ENCODE measurements around the gene AP4S1.
"Not testable (repeated sequence)": the region's sequence is repeated elsewhere in the genome, so short reads cannot be mapped to it uniquely, and the experiment has no call there.

AP4S1 gene

DNA sequence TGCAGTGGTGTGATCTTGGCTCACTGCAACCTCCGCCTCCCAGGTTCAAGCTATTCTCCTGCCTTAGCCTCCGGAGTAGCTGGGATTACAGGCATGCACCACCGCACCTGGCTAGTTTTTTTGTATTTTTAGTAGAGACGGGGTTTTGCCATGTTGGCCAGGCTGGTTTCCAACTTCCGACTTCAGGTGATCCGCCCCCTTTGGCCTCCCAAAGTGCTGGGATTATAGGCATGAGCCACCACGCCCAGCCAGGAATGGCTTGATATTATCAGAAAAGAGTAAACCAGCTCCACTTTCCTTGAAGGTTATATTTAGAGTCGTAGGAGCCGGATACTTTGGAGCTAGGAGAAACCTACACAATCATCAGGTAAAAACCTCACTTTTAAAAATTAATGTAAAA, 61.0 kb downstream of the AP4S1 start:
- DNase-seq (ENCODE audit: low read depth) = not testable (repeated sequence)

DNA sequence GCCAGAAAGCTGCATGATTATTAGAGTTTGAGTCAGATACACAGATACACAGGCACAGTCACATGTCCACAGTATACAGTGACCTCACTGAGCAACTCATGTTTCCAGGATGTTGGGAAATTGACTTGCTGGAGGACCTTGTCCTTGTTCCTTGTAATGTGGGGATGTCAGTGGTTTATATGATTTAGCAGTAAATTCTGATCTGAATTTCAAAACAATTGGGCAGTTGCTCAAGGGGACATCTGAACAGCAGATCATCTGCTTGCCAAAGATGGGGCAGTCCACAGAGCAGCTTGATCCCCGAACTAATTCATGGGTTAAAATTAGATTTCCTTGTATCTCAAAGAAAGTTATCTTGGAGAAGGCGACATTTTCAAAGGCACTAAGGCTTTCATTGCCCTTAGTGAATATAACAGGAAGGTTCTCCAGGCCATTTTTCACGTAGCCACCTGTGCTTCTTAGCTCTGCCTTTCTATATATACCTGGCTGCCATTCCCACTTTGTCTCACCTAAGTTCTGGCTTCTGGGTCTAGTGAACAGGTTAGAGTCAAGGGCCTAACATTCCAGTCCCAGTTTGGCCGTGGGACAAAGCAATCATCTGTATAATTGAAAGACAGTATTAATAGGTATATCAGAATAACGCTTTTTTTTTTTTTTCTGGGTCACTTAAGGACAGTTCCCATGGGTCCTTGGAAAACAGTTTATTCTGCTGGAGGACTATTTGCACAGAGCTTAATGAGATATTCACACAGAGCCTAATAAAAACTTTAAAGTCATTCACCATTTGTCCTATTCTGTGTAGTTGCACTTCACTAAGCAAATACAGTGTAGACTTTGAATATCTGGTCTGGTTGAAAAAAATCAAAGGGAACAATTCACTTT, 65.7 kb downstream of the AP4S1 start:
- peak; percentile 75 for DNase-seq (ENCODE audit: low read depth)

DNA sequence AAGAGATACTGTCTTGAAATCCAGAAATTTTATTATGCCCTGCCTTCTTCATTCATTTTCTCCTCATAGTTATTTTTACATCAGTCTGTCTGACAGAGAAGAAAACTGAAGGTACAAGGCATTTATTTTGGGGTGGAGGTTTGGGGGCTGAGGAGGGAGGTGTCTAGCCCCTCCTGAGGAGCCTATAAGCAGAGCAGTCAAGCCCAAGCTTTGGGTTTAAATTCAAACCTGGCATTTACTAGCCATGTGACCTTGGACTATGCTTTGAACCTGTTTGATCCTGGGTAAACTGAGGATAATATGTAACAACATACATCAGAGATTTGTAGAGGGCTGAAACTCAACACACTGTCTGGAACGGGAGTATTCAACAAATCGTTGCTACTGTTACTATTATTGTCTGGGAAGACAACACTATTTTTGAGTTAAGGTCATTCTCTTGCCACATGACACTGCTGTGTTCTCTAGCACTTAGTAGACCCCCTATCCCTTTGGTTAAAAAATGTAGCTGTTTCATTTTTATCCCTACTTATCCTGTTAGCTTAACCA, 66.8 kb downstream of the AP4S1 start:
- DNase-seq (ENCODE audit: low read depth) = no peak

GRCh38 chr14:31093884-31094839, 68.7 kb downstream of the AP4S1 start:
- DNase-seq (ENCODE audit: low read depth) = not testable (repeated sequence)

DNA sequence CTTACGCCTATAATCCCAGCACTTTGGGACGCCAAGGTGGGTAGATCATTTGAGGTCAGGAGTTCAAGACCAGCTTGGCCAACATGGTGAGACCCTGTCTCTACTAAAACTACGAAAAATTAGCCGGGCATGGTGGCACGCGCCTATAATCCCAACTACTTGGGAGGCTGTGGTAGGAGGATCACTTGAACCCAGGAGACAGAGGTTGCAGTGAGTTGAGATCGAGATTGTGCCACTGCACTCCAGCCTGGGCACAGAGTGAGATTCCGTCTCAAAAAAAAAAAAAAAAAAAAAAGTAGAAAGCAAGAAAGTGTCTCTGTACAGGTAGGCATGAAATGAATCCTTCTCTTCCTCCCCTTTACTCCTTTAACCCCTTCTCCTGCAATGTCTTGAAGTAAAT, 70.4 kb downstream of the AP4S1 start:
- DNase-seq (ENCODE audit: low read depth) = not testable (repeated sequence)

DNA sequence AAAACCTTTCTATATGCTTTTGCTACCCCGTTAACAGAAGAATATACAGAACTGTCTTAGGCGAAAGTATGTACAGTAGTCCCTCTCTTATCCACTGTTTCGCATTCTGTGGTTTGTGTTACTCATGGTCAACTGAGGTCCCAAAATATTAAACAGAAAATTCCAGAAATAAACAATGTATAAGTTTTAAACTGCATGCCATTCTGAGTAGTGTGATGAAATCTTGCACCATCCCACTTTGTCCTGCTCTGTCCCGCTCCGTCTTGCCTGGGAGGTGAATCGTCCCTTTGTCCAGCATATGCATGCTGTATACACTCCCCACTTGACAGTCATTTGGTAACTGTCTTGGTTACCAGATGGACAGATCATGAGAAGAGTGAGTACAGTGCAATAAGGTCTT, 70.8 kb downstream of the AP4S1 start:
- DNase-seq (ENCODE audit: low read depth) = no peak

DNA sequence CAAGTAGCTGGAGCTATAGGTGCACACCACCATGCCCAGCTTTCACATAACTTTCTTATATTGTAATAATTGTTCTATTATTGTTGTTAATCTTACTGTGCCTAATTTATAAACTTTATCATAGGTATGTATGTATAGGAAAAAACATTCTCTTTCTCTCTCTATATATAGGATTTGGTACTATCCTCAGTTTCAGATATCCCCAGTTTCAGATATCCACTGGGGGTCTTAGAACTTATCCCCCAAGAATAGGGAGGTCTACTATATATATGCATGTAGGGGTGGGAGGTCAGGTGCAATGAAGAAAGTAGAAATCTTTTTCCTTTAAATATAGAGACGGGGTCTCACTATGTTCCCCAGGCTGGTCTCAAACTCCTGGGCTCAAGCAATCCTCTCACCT, 71.6 kb downstream of the AP4S1 start:
- DNase-seq (ENCODE audit: low read depth) = no peak

GRCh38 chr14:31106768-31107167, 81.3 kb downstream of the AP4S1 start:
- DNase-seq (ENCODE audit: low read depth) = no peak

DNA sequence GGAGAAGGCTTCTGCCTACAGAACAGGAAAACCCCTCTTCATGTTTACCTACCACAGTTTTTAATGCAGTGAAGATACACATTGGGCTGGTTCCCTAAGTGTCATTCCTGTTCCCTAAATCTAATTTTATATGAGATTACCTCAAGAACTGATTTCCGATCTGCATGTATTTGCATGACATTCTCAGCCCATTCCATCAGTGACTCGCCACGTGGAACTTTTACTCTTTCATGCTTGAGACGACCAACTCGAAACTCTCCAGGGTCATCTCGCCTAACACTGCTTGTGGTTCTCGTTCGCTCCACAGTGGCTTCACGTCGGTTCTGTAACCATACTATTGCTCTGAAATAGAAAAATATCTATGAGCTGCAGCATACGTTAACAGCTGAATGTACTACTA, 83.8 kb downstream of the AP4S1 start:
- no peak for DNase-seq (ENCODE audit: low read depth)

DNA sequence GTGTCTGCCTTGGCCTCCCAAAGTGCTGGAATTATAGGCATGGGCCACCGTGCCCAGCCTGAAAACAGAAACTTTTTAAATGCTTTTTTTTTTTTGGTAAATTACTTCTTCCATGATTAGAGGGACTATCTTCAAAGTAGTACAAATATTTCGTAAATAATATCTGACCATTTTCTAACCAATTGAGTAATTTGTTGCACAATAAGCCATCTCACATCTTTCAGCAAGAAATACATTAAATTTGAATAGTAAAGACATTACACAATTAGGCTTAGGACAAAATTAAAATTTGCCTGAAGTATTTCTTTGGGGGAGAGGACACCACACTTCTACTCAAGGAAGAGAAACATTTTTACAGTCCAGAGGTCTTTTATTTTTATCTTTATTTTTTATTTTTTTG, 85.4 kb downstream of the AP4S1 start:
- no peak for DNase-seq (ENCODE audit: low read depth)

DNA sequence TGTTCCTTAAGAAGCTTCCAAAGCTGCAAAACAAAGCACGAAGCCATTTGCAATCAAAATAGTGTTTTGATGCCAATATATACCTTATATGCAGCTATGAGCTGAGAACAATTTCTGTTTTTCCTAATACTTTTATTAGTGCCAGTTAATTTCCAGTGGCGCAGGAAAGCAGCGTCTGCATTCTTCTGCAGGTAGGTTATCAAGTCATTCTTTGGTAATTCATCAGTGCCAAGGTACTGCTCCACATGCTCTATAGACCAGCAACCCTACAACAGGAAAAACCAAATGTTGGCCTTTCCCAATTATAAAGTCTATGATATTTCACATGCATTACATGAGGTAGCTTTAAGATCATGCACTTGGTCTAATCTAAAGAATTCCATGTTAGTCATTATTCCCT, 88.3 kb downstream of the AP4S1 start:
- no peak for DNase-seq (ENCODE audit: low read depth)

DNA sequence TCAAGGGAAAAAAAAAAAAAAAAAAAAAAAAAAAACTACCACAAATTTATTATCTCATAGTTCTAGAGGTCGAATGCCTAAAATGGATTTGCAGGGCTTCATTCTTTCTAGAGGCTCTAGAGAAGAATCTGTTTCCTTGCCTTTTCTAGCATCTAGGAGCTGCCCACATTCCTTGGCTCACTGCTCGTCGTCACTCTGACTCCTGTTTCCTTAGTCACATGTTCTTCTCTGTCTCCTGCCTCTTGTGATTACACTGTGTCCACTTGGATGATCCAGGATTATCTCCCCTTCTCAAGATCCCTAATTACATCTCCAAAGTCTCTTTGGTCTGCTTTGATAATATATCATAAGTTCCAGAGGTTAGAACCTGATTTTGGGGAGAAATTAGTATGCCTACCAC, 93.4 kb downstream of the AP4S1 start:
- no peak for DNase-seq (ENCODE audit: low read depth)

DNA sequence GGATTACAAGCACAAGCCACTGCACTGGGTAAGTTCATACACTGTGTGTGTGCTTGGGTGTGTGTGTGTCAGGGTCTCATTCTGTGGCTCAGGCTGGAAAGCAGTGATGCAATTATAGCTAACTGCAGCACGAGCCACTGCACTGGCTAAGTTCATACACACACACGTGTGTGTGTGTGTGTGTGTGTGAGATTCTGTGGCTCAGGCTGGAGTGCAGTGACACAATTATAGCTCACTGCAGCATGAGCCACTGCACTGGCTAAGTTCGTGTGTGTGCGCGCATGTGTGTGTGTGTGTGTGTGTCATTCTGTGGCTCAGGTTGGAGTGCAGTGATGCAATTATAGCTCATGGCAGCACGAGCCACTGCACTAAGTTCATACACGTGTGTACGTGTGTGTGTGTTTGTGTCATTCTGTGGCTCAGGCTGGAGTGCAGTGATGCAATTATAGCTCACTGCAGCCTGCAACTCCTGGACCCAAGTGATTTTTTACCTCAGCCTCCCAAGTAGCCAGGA, 96.7 kb downstream of the AP4S1 start:
- DNase-seq (ENCODE audit: low read depth) = peak; percentile 2

DNA sequence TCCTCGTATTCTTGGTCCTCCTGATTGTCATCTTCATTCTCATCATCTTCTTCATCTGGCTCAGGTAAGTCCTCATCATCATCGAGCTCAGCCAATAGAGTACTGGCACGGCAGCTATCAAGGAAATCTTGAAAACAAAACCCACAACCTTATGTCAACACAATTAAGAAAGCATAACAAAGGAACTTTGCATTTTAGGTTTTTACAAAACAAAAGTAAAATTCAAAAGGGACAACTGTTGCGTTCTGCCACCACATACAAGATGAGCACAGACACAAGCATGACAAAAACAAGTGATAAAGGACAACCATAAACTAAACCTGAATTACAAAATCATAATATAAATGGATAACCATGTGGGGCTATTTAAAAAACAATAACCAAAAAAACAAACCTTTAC, 97.5 kb downstream of the AP4S1 start:
- no peak for DNase-seq (ENCODE audit: low read depth)

DNA sequence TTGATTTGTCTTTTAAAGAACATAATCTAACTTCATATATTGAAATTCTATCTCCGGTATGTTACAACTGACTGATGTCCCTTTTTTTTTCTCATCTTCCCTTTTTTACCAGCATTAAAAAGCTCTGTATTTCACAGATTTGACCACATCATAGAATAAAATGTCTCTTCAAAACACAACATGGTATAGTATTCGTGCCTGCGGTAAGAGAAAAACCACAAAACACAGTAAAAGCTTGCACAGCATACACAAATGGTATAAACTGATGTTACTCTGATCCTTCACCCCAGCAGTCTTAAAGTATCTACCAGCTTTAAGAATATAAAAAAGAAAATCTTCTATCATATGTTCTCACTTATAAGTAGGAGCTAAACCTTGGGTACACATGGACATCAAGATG, 98.7 kb downstream of the AP4S1 start:
- DNase-seq (ENCODE audit: low read depth) = no peak

DNA sequence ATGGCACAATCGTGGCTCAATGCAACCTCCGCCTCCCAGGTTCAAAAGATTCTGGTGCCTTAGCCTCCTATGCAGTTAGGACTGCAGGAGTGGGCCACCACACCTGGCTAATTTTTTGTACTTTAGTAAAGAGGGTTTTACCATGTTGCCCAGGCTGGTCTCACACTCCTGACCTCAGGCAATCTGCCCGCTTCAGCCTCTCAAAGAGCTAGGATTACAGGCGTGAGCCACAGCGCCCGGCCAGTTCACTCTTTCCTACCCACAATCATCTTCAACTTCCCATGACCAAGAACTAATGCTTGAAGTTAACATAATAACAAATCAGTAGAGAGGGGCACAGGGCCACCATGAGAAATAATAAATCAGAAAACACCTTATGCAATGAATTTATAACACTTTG, 99.8 kb downstream of the AP4S1 start:
- no peak for DNase-seq (ENCODE audit: low read depth)

DNA sequence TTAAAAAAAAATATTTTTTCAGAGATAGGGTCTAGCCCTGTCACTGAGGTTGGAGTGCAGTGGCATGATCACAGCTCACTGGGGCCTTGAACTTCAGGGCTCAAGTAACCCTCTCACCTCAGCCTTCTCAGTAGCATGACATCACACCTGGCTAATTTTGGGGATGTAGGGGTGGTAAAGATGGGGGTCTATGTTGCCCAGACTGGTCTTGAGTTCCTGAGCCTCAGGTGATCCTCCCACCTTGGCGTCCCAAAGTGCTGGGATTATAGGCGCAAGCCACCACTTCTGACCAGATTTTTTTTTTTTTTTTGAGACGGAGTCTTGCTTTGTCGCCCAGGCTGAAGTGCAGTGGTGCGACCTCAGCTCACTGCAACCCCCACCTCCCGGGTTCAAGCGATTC, 101.2 kb downstream of the AP4S1 start:
- no peak for DNase-seq (ENCODE audit: low read depth)

DNA sequence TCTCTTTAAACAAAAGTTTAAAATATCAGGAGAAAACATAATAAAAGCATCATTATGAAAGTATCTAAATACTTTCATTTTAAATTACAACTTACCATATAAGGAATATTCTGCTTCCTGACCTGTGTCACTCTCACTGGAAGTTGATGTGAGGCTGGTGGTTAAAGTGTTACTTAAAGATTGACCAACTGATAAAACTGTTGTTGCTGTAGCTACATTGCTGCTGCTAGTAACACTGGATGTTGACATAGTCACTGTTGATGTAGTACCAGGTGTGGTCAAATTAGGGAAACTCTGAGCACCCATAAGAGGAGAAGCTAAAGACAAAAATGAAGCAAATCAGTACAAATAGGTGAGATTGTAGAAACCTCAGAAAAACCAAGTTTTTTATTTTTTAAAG, 102.2 kb downstream of the AP4S1 start:
- no peak for DNase-seq (ENCODE audit: low read depth)

DNA sequence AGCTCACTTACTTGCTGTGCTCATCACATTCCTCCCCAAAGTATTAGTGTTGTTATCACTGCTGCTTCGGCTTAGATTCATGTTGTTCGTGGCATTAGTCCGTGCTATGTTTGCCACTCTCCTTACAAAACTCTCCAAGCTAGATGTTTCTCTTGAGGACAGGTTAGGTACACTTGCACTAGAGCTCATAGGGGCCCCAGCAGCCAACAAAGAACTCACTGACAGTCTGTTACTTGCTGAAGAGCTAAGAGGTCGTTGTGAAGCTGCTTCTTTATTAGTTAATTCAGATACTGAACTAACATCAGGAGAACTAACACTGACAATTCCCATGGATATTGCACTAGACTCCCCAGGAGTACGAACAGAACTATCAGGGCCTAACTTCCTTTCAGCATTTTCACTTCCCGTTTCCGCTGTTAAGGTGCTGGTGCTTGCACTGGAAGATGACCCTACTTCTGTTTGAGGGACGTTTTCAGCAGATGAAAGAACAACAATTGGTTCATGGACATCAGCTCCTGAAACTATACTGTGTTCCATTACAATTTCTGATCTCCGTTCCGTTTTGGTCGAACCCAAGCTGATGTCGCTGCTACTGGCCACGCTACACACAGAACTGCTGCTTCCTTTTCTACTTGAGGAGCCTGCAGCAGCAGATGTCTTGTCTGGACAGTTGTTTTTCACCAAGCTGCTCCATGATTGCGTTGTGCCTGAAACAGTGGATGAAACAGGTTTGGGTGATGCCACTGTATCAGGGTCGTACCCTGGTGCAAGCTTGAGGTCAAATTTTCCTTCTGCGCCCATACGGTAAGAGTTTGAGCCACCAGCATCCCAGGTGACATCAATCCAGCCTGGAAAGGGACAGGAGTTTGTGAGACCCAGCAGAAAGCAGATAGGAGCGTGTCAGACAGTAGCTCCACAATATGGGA, 103.4 kb downstream of the AP4S1 start:
- DNase-seq (ENCODE audit: low read depth) = no peak

- DNase-seq (ENCODE audit: low read depth) = no peak
Measured at GRCh38 chr14:31133133-31133532, 107.7 kb downstream of the AP4S1 start.

DNA sequence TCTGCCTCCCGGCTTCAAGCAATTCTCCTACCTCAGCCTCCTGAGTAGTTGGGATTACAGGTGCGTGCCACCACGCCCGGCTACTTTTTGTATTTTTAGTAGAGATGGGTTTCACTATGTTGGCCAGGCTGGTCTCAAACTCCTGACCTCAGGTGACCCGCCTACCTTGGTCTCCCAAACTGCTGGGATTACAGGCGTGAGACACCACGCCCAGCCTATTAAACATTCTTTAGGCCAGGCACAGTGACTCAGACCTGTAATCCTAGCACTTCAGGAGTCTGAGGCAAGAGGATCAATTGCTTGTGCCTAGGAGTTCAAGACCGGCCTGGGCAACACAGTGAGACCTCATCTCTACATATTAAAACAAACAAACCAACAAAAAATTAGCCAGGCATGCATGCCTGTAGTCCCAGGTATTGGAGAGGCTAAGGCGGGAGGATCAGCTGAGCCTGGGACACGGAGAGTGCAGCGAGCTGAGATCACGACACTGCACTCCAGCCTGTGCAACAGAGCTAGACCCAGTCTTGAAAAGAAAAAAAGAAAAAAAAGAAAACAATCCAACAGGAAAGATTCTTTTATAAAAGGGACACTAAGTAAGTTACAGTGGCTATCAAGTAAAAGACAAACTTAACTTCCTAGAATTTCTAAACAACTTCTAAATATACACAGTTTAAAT, 111.9 kb downstream of the AP4S1 start:
- DNase-seq (ENCODE audit: low read depth) = no peak

Measured in fibroblast of the conjunctiva (primary cell).